Ishikawa (cell line): ENCODE measurements around the gene CDH23.
A peak's percentile ranks its signal among the peaks of the same experiment; 100 is the strongest.

Experiments
- CEBPB ChIP-seq: IDR thresholded peaks from 2 replicates; pipeline ENCODE4 v1.6.1; 2012
- CREB1 ChIP-seq: IDR thresholded peaks from 2 replicates; pipeline ENCODE4 v1.6.1; 2012; ENCODE audit warnings: low read depth
- EGR1 ChIP-seq: IDR thresholded peaks from 2 replicates; pipeline ENCODE4 v1.6.1; 2012
- EP300 ChIP-seq: IDR thresholded peaks from 2 replicates; pipeline ENCODE4 v1.6.1; 2012; ENCODE audit warnings: borderline replicate concordance
- FOXM1 ChIP-seq: IDR thresholded peaks from 2 replicates; pipeline ENCODE4 v1.6.1; 2012; ENCODE audit warnings: low read depth, borderline replicate concordance
- MAX ChIP-seq: IDR thresholded peaks from 2 replicates; pipeline ENCODE4 v1.6.1; 2012
- NFIC ChIP-seq: IDR thresholded peaks from 2 replicates; pipeline ENCODE4 v1.6.1; 2012
- RAD21 ChIP-seq: IDR thresholded peaks from 2 replicates; pipeline ENCODE4 v1.6.1; 2012; ENCODE audit warnings: low read depth
- REST ChIP-seq: IDR thresholded peaks from 2 replicates; pipeline ENCODE4 v1.6.1; 2012; ENCODE audit warnings: low read depth, mild to moderate bottlenecking
- TAF1 ChIP-seq: IDR thresholded peaks from 2 replicates; pipeline ENCODE4 v1.6.1; 2012; ENCODE audit warnings: low read depth, mild to moderate bottlenecking
- TCF12 ChIP-seq: IDR thresholded peaks from 2 replicates; pipeline ENCODE4 v1.6.1; 2012; ENCODE audit warnings: low read depth
- TEAD4 ChIP-seq: IDR thresholded peaks from 2 replicates; pipeline ENCODE4 v1.6.1; 2012
- YY1 ChIP-seq: IDR thresholded peaks from 2 replicates; pipeline ENCODE4 v1.6.1; 2012; ENCODE audit warnings: low read depth
- ZBTB7A ChIP-seq: IDR thresholded peaks from 2 replicates; pipeline ENCODE4 v1.6.1; 2012; ENCODE audit warnings: low read depth
- TF ChIP-seq, protein P1 (sequence below): IDR thresholded peaks from 2 replicates; pipeline ENCODE4 v1.6.1; 2012

Gene CDH23

DNA sequence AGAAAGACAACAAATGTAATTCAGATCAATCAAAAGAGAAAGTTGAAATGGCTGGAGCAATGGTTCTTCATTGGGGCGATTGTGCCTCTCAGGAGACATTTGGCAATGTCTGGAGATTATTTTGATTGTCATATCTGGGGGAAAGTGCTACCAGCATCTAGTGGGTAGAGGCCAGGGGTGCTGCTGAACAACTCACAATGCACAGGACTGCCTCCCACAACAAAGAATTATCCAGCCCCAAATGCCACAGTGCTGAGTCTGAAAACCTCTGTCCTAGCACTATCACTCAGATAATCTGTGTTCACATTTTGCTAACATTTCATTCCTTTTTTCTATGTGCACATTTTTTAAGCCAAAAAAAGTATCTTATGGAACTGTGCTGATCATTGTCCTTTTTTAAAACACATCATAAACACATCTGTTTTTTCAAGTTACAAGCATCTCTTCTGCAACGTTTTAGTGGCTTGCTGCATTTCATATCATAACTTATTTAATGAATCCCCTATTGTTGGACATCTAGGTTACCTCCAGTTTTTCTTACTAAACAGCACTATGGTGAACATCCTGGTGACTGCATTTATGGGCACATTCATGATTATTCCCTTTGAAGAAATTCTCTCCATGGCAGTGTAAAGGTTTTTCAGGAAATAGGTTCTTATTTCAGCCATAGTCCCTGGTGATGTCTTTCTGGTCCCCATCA lies 208.7 kb downstream of the CDH23 start:
- no peak for TF ChIP-seq FOXM1

GRCh38 chr10:71606257-71607081 lies 209.7 kb downstream of the CDH23 start:
- TF ChIP-seq RAD21 (no peak), EGR1 (no peak), TCF12 (no peak), CREB1 (no peak), MAX (no peak), EP300 (no peak), NFIC (no peak), YY1 (no peak)

GRCh38 chr10:71607082-71607443 lies 210.3 kb downstream of the CDH23 start:
- TF ChIP-seq REST (no peak), ZBTB7A (no peak), NFIC (no peak), EP300 (no peak), MAX (no peak), CREB1 (no peak), RAD21 (no peak), CEBPB (no peak), FOXM1 (no peak)

- TF ChIP-seq MAX (no peak), RAD21 (peak; percentile 88), EGR1 (no peak), NFIC (no peak)
- TF ChIP-seq, protein P1, sequence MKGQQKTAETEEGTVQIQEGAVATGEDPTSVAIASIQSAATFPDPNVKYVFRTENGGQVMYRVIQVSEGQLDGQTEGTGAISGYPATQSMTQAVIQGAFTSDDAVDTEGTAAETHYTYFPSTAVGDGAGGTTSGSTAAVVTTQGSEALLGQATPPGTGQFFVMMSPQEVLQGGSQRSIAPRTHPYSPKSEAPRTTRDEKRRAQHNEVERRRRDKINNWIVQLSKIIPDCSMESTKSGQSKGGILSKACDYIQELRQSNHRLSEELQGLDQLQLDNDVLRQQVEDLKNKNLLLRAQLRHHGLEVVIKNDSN = no peak
Observed at GRCh38 chr10:71608819-71609768, 212.4 kb downstream of the CDH23 start.

DNA sequence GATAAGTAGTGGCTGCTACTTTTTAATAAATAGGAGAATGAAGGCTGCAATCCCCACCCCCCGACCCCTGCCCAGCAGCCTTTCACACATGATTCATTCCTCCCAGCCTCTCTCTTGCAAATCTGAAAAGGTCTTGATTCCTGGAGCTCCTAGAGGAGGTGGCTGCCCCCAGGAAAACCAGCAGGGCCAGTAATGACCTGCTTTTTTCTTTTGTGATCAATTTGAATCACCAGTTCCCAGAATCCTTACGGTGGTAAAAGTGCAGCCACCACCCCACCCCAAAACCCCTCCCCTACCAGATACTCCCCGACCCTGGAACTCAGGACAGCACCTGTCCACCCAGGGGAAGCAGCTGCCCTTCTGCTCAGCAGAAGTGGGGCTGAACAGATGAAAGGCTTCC lies 213.9 kb downstream of the CDH23 start:
- TF ChIP-seq RAD21 (no peak), EP300 (no peak), TEAD4 (no peak), YY1 (no peak), TCF12 (no peak), CEBPB (no peak), TAF1 (no peak), NFIC (no peak), MAX (no peak), ZBTB7A (no peak), CREB1 (no peak)
- TF ChIP-seq, protein P1 = no peak

GRCh38 chr10:71611131-71611530 lies 214.4 kb downstream of the CDH23 start:
- TF ChIP-seq MAX (no peak), ZBTB7A (no peak), FOXM1 (no peak), YY1 (no peak)
- TF ChIP-seq, protein P1 = no peak
